Measurements from ENCODE around the gene UBA52.
"Not testable (repeated sequence)": the region's sequence is repeated elsewhere in the genome, so short reads cannot be mapped to it uniquely, and the experiment has no call there.

UBA52 gene

GRCh38 chr19:18571564-18572344 is at the start of gene UBA52:
Gene UBA52, plus strand, starts transcription at chr19:18571857. Its CDS starts 1,444 bp downstream, at chr19:18573301.
- DNase-seq, result peak; percentile 95

GRCh38 chr19:18522124-18522861 is 49.4 kb upstream of the UBA52 start:
- peak; percentile 100 for DNase-seq

GRCh38 chr19:18522862-18523440 is 48.7 kb upstream of the UBA52 start:
- not testable (repeated sequence) for DNase-seq

- no peak for DNase-seq
Observed at GRCh38 chr19:18523841-18524240, 47.8 kb upstream of the UBA52 start.

- no peak for DNase-seq
Observed at GRCh38 chr19:18526316-18526715, 45.3 kb upstream of the UBA52 start.

- DNase-seq, result no peak
Observed at GRCh38 chr19:18529782-18530181, 41.9 kb upstream of the UBA52 start.

GRCh38 chr19:18531485-18531884 is 40.2 kb upstream of the UBA52 start:
- DNase-seq, result no peak

- DNase-seq, result no peak
Observed at GRCh38 chr19:18532168-18532890, 39.3 kb upstream of the UBA52 start.

GRCh38 chr19:18533058-18533457 is 38.6 kb upstream of the UBA52 start:
- DNase-seq, result no peak

GRCh38 chr19:18536475-18536874 is 35.2 kb upstream of the UBA52 start:
- DNase-seq, result no peak

GRCh38 chr19:18537431-18537830 is 34.2 kb upstream of the UBA52 start:
- no peak for DNase-seq

GRCh38 chr19:18538115-18538514 is 33.5 kb upstream of the UBA52 start:
- no peak for DNase-seq

GRCh38 chr19:18539372-18539771 is 32.3 kb upstream of the UBA52 start:
- DNase-seq, result no peak

- not testable (repeated sequence) for DNase-seq
Observed at GRCh38 chr19:18540200-18540599, 31.5 kb upstream of the UBA52 start.

GRCh38 chr19:18541258-18541991 is 30.2 kb upstream of the UBA52 start:
- no peak for DNase-seq

- no peak for DNase-seq
Observed at GRCh38 chr19:18541992-18542940, 29.4 kb upstream of the UBA52 start.

- peak; percentile 81 for DNase-seq
Observed at GRCh38 chr19:18542941-18543813, 28.5 kb upstream of the UBA52 start, which contains the start of gene FKBP8. Gene FKBP8, minus strand, starts transcription at chr19:18543573. Its CDS starts 1,603 bp downstream, at chr19:18541970.

GRCh38 chr19:18543814-18544475 is 27.7 kb upstream of the UBA52 start:
- no peak for DNase-seq

GRCh38 chr19:18551631-18552030 is 20.0 kb upstream of the UBA52 start:
- no peak for DNase-seq

Measured in NCI-H1092 (cell line).